Activated CD8-positive, alpha-beta T cell treated with anti-CD3 and anti-CD28 coated beads for 36 hours (primary cell): Measurements from ENCODE around the gene ARRB1. TPM values are rescaled to one million over a fixed set of nuclear protein-coding genes. Genes with fewer than 3 reads are reported as not detected.

ENCODE experiments used
- ATAC-seq: fragments of 200-7000 bp; cut with Tn5 transposase; one replicate; pipeline ENCODE4 v1.10.0; 2021; ENCODE audit warnings: mild to moderate bottlenecking, moderate library complexity
- CTCF ChIA-PET: fragments of 350-600 bp; sonication (Branson Sonifier 250); formaldehyde crosslinking; loops from one replicate; lab custom pipeline; 2021; ENCODE audit warnings: antibody characterized with exemption; lab: Charles Lee
- POLR2A ChIA-PET: fragments of 350-600 bp; sonication (Branson Sonifier 250); formaldehyde crosslinking; loops from one replicate; lab custom pipeline; 2021; ENCODE audit warnings: antibody characterized with exemption; lab: Charles Lee
- DNase-seq: peaks from one replicate; pipeline ENCODE4 v3.0.0-alpha.2; 2020
- H3K27ac Mint-ChIP-seq: one replicate; pipeline ENCODE4 v1.8.0; 2021; ENCODE audit warnings: mild to moderate bottlenecking, mixed read lengths
- H3K27me3 Mint-ChIP-seq: one replicate; pipeline ENCODE4 v1.8.0; 2021; ENCODE audit warnings: mixed read lengths
- H3K36me3 Mint-ChIP-seq: one replicate; pipeline ENCODE4 v1.8.0; 2021; ENCODE audit warnings: low read depth, mixed read lengths
- H3K4me1 Mint-ChIP-seq: one replicate; pipeline ENCODE4 v1.8.0; 2021; ENCODE audit warnings: low read depth, mixed read lengths
- H3K4me3 Mint-ChIP-seq: one replicate; pipeline ENCODE4 v1.8.0; 2021; ENCODE audit warnings: mild to moderate bottlenecking, moderate library complexity, mixed read lengths
- H3K9me3 Mint-ChIP-seq: one replicate; pipeline ENCODE4 v1.8.0; 2021; ENCODE audit warnings: mixed read lengths
- CTCF ChIP-seq: fragments of 200-600 bp; IDR thresholded peaks from one replicate; pipeline ENCODE4 v1.8.0; 2022; ENCODE audit warnings: antibody characterized with exemption, mild to moderate bottlenecking
- intact Hi-C: fragments of 100-400 bp; cut with micrococcal nuclease; formaldehyde crosslinking; loops from one replicate; pipeline ENCODE4 v1.10.0; 2022
- total RNA-seq, 2 experiments: library from RNA; stranded (reverse); gene quantifications; one replicate each; pipeline ENCODE4 v1.2.3, GENCODE V29; 2021

The ARRB1 gene
- total RNA-seq, 2 experiments from 2014 or later: 16.2 to 18.8 TPM

GRCh38 chr11:75236062-75236461 lies 115.4 kb downstream of the ARRB1 start:
- Mint-ChIP-seq H3K27me3 (peaks cover 13% of the 10 kb centered on the region), H3K4me3 (no peak overlapping the region), H3K4me1 (peaks cover 6% of the 10 kb centered on the region), H3K27ac (no peak overlapping the region), H3K36me3 (no peaks in the 10 kb centered on the region), H3K9me3 (no peaks in the 10 kb centered on the region)
- TF ChIP-seq CTCF: no peak
- ATAC-seq: no peak
- ChIA-PET POLR2A (no interaction called here), CTCF (interaction anchor here (5.9 to 19.6 kb wide), 2 partner anchors 13 to 94 kb away, joined by 41 to 663 read pairs; partner anchors contain the start of gene SLCO2B1)
- DNase-seq: no peak
- intact Hi-C loops: no loop called here

- Mint-ChIP-seq H3K4me1 (no peaks in the 10 kb centered on the region), H3K27me3 (peaks cover 5% of the 10 kb centered on the region), H3K27ac (no peak overlapping the region), H3K36me3 (no peaks in the 10 kb centered on the region), H3K4me3 (no peak overlapping the region), H3K9me3 (no peaks in the 10 kb centered on the region)
- no peak for TF ChIP-seq CTCF
- intact Hi-C loops: no loop called here
- ChIA-PET CTCF (interaction anchor here (0.6 to 19.6 kb wide), 6 partner anchors 8 to 94 kb away, joined by 3 to 663 read pairs (median 8); partner anchors contain the start of genes SLCO2B1 and TPBGL), POLR2A (interaction anchor here (1.0 kb wide), 1 partner anchor 9 kb away, joined by 4 read pairs; no protein-coding TSS in a partner anchor)
- ATAC-seq (no peak), DNase-seq (peak; percentile 40)
Measured at GRCh38 chr11:75233754-75234172, 117.7 kb downstream of the ARRB1 start.

- Mint-ChIP-seq H3K4me1 (no peaks in the 10 kb centered on the region), H3K27ac (no peak overlapping the region), H3K27me3 (peaks cover 2% of the 10 kb centered on the region), H3K36me3 (no peaks in the 10 kb centered on the region), H3K4me3 (no peak overlapping the region), H3K9me3 (no peaks in the 10 kb centered on the region)
- POLR2A ChIA-PET: interaction anchor here (0.9 kb wide), 1 partner anchor 16 kb away, joined by 3 read pairs; no protein-coding TSS in a partner anchor
- CTCF ChIA-PET: interaction anchor here (1.1 to 3.6 kb wide), 4 partner anchors 10 to 26 kb away, joined by 4 to 12 read pairs (median 8); partner anchors contain the start of gene TPBGL
- no peak for ATAC-seq
- no peak for TF ChIP-seq CTCF
- intact Hi-C loops: no loop called here
- DNase-seq: no peak
Measured at GRCh38 chr11:75230621-75231020, 120.8 kb downstream of the ARRB1 start.

GRCh38 chr11:75229466-75229865 lies 122.0 kb downstream of the ARRB1 start:
- ChIA-PET CTCF (interaction anchor here (0.9 to 1.0 kb wide), 2 partner anchors 19 to 88 kb away, joined by 3 read pairs; no protein-coding TSS in a partner anchor), POLR2A (no interaction called here)
- DNase-seq (no peak), ATAC-seq (no peak)
- intact Hi-C loops: no loop called here
- Mint-ChIP-seq H3K27me3 (peaks cover 2% of the 10 kb centered on the region), H3K27ac (no peak overlapping the region), H3K4me1 (no peaks in the 10 kb centered on the region), H3K36me3 (no peaks in the 10 kb centered on the region), H3K9me3 (no peaks in the 10 kb centered on the region), H3K4me3 (no peak overlapping the region)
- TF ChIP-seq CTCF: no peak

GRCh38 chr11:75225794-75226193 lies 125.7 kb downstream of the ARRB1 start:
- Mint-ChIP-seq H3K36me3 (no peaks in the 10 kb centered on the region), H3K4me1 (no peaks in the 10 kb centered on the region), H3K27me3 (no peaks in the 10 kb centered on the region), H3K4me3 (no peak overlapping the region), H3K9me3 (no peaks in the 10 kb centered on the region), H3K27ac (no peak overlapping the region)
- ATAC-seq (no peak), DNase-seq (no peak)
- ChIA-PET CTCF (interaction anchor here (1.3 to 2.2 kb wide), 4 partner anchors 16 to 86 kb away, joined by 3 to 9 read pairs (median 6); no protein-coding TSS in a partner anchor), POLR2A (no interaction called here)
- TF ChIP-seq CTCF: no peak
- intact Hi-C loops: no loop called here
